MM.1S (cell line): ENCODE measurements around the gene NRXN3.

ENCODE experiments used
- DNase-seq: peaks from one replicate; pipeline ENCODE4 v3.0.0-alpha.2; 2015
- H2AFZ ChIP-seq: fragments of 300-600 bp; sonication (generic); 2 replicates; pipeline ENCODE4 v1.6.0; 2016; ENCODE audit warnings: antibody characterized with exemption, low read length
- H3F3A ChIP-seq: fragments of 300-600 bp; sonication (generic); 2 replicates; pipeline ENCODE4 v1.6.1; 2016; ENCODE audit warnings: mild to moderate bottlenecking, antibody characterized with exemption, low read length, moderate library complexity, mixed read lengths; ENCODE audit not compliant: insufficient read depth
- H3K27ac ChIP-seq: fragments of 300-600 bp; sonication (generic); 2 replicates; pipeline ENCODE4 v1.5.1; 2016; ENCODE audit warnings: mild to moderate bottlenecking, low read length
- H3K27me3 ChIP-seq: fragments of 300-600 bp; sonication (generic); replicated peaks from 2 replicates; pipeline ENCODE4 v1.6.0; 2016; ENCODE audit warnings: low read length; ENCODE audit not compliant: insufficient read depth
- H3K36me3 ChIP-seq: fragments of 300-600 bp; sonication (generic); replicated peaks from 2 replicates; pipeline ENCODE4 v1.6.1; 2016; ENCODE audit warnings: mild to moderate bottlenecking, low read length, mixed read lengths; ENCODE audit not compliant: insufficient read depth
- H3K4me1 ChIP-seq: fragments of 300-600 bp; sonication (generic); 2 replicates; pipeline ENCODE4 v1.6.1; 2016; ENCODE audit warnings: low read length, mixed read lengths
- H3K4me2 ChIP-seq: fragments of 300-600 bp; sonication (generic); 2 replicates; pipeline ENCODE4 v1.6.0; 2016; ENCODE audit warnings: low read depth, low read length
- H3K4me3 ChIP-seq: fragments of 300-600 bp; sonication (generic); 2 replicates; pipeline ENCODE4 v1.5.1; 2016; ENCODE audit warnings: low read length, mixed read lengths
- H3K79me2 ChIP-seq: fragments of 300-600 bp; sonication (generic); 2 replicates; pipeline ENCODE4 v1.6.1; 2016; ENCODE audit warnings: mixed run types, low read length, mixed read lengths
- H3K9ac ChIP-seq: fragments of 300-600 bp; sonication (generic); 2 replicates; pipeline ENCODE4 v1.6.1; 2016; ENCODE audit warnings: low read length, mixed read lengths
- H3K9me2 ChIP-seq: fragments of 300-600 bp; sonication (generic); replicated peaks from 2 replicates; pipeline ENCODE4 v1.6.1; 2016; ENCODE audit warnings: mild to moderate bottlenecking, low read length, mixed read lengths; ENCODE audit not compliant: insufficient read depth
- H3K9me3 ChIP-seq: fragments of 300-600 bp; sonication (generic); replicated peaks from 2 replicates; pipeline ENCODE4 v1.6.1; 2016; ENCODE audit warnings: mild to moderate bottlenecking, low read length, mixed read lengths; ENCODE audit not compliant: insufficient read depth
- H4K20me1 ChIP-seq: fragments of 300-600 bp; sonication (generic); 2 replicates; pipeline ENCODE4 v1.6.1; 2016; ENCODE audit warnings: mild to moderate bottlenecking, low read length, moderate library complexity, mixed read lengths; ENCODE audit not compliant: insufficient read depth
- CTCF ChIP-seq: fragments of 300-600 bp; sonication (generic); IDR thresholded peaks from 2 replicates; pipeline ENCODE4 v1.5.1; 2016; ENCODE audit warnings: antibody characterized with exemption, low read length, mixed read lengths
- EZH2 ChIP-seq: fragments of 300-600 bp; sonication (generic); optimal IDR thresholded peaks from 2 replicates; pipeline ENCODE3; 2017; ENCODE audit warnings: low read depth, mild to moderate bottlenecking, antibody characterized with exemption, low read length, mixed read lengths
- EZH2phosphoT487 ChIP-seq: fragments of 300-600 bp; sonication (generic); IDR thresholded peaks from 2 replicates; pipeline ENCODE4 v1.6.1; 2018; ENCODE audit warnings: antibody characterized with exemption, low read length

Gene NRXN3

GRCh38 chr14:79649856-79650255 lies 1479.7 kb downstream of the NRXN3 start:
- H3K9ac ChIP-seq = no peak overlapping the region
- no peak for DNase-seq
- no peak for TF ChIP-seq CTCF
- no peak for TF ChIP-seq EZH2phosphoT487
- no peak for TF ChIP-seq EZH2
- H2AFZ ChIP-seq = no peak overlapping the region
- H3F3A ChIP-seq = no peaks in the 10 kb centered on the region
- H3K4me1 ChIP-seq = no peaks in the 10 kb centered on the region
- H3K4me2 ChIP-seq = no peak overlapping the region
- H3K9me3 ChIP-seq = no peaks in the 10 kb centered on the region
- H3K79me2 ChIP-seq = no peaks in the 10 kb centered on the region
- no peaks in the 10 kb centered on the region for H3K27me3 ChIP-seq
- H4K20me1 ChIP-seq = no peaks in the 10 kb centered on the region
- no peaks in the 10 kb centered on the region for H3K36me3 ChIP-seq
- no peaks in the 10 kb centered on the region for H3K9me2 ChIP-seq
- H3K27ac ChIP-seq = no peak overlapping the region
- H3K4me3 ChIP-seq = no peak overlapping the region

GRCh38 chr14:79652513-79653307 lies 1482.5 kb downstream of the NRXN3 start:
- no peaks in the 10 kb centered on the region for H3K36me3 ChIP-seq
- H3K79me2 ChIP-seq = no peaks in the 10 kb centered on the region
- H3K4me2 ChIP-seq = no peak overlapping the region
- no peak overlapping the region for H3K27ac ChIP-seq
- H3K4me1 ChIP-seq = no peaks in the 10 kb centered on the region
- H2AFZ ChIP-seq = no peak overlapping the region
- H3K9me3 ChIP-seq = no peaks in the 10 kb centered on the region
- H3K9me2 ChIP-seq = no peaks in the 10 kb centered on the region
- no peaks in the 10 kb centered on the region for H3F3A ChIP-seq
- H3K9ac ChIP-seq = no peak overlapping the region
- DNase-seq = no peak
- H3K27me3 ChIP-seq = no peaks in the 10 kb centered on the region
- TF ChIP-seq EZH2 = no peak
- no peak for TF ChIP-seq CTCF
- TF ChIP-seq EZH2phosphoT487 = no peak
- no peaks in the 10 kb centered on the region for H4K20me1 ChIP-seq
- H3K4me3 ChIP-seq = no peak overlapping the region

GRCh38 chr14:79656056-79656455 lies 1485.9 kb downstream of the NRXN3 start:
- Histone ChIP-seq H3K9me2 (no peaks in the 10 kb centered on the region), H3K27ac (no peak overlapping the region), H3K9ac (no peak overlapping the region), H3K79me2 (no peaks in the 10 kb centered on the region), H3K27me3 (no peaks in the 10 kb centered on the region), H3F3A (no peaks in the 10 kb centered on the region), H3K4me3 (no peak overlapping the region), H3K9me3 (no peaks in the 10 kb centered on the region), H3K4me1 (no peaks in the 10 kb centered on the region), H4K20me1 (no peaks in the 10 kb centered on the region), H2AFZ (no peak overlapping the region), H3K36me3 (no peaks in the 10 kb centered on the region), H3K4me2 (no peak overlapping the region)
- TF ChIP-seq EZH2 (no peak), CTCF (no peak)
- no peak for DNase-seq
